HG03108 (cell line): ENCODE results near the gene C2CD2L.
A peak's percentile ranks its signal among the peaks of the same experiment; 100 is the strongest.
"Not testable (repeated sequence)": the region's sequence is repeated elsewhere in the genome, so short reads cannot be mapped to it uniquely, and the experiment has no call there.

Experiments used
- ATAC-seq: cut with Tn5 transposase; IDR thresholded peaks from one replicate; pipeline ENCODE4 v1.9.1; 2021; ENCODE audit warnings: moderate library complexity; ENCODE audit not compliant: unreplicated experiment

C2CD2L gene

GRCh38 chr11:119106564-119107537, at the start of gene C2CD2L:
Gene C2CD2L, plus strand, starts transcription at chr11:119107344. Its CDS starts 398 bp downstream, at chr11:119107742.
- peak; percentile 67 for ATAC-seq

- not testable (repeated sequence) for ATAC-seq
Observed at GRCh38 chr11:119059128-119059527, 48.0 kb upstream of the C2CD2L start.

GRCh38 chr11:119061256-119061655, 45.9 kb upstream of the C2CD2L start:
- no peak for ATAC-seq

- ATAC-seq = no peak
Observed at GRCh38 chr11:119062779-119063178, 44.4 kb upstream of the C2CD2L start.

GRCh38 chr11:119065369-119065768, 41.8 kb upstream of the C2CD2L start:
- ATAC-seq = no peak

- peak; percentile 91 for ATAC-seq
Observed at GRCh38 chr11:119067371-119068222, 39.5 kb upstream of the C2CD2L start, which contains the start of gene VPS11. Gene VPS11, plus strand, starts transcription at chr11:119067818. Its CDS starts 6 bp downstream, at chr11:119067824.

GRCh38 chr11:119077839-119078238, 29.3 kb upstream of the C2CD2L start:
- ATAC-seq = no peak

- no peak for ATAC-seq
Observed at GRCh38 chr11:119078675-119079420, 28.3 kb upstream of the C2CD2L start.

- ATAC-seq = no peak
Observed at GRCh38 chr11:119081682-119082260, 25.4 kb upstream of the C2CD2L start.

- ATAC-seq = peak; percentile 86
Observed at GRCh38 chr11:119084663-119085436, 22.3 kb upstream of the C2CD2L start, which contains the start of gene HMBS. Gene HMBS, plus strand, starts transcription at chr11:119084881. Its CDS starts 153 bp downstream, at chr11:119085034.

- ATAC-seq = peak; percentile 4
Observed at GRCh38 chr11:119085437-119085847, 21.7 kb upstream of the C2CD2L start.

GRCh38 chr11:119087123-119087522, 20.0 kb upstream of the C2CD2L start:
- no peak for ATAC-seq

- ATAC-seq = no peak
Observed at GRCh38 chr11:119087747-119088241, 19.4 kb upstream of the C2CD2L start.

- no peak for ATAC-seq
Observed at GRCh38 chr11:119088406-119088805, 18.7 kb upstream of the C2CD2L start.

GRCh38 chr11:119089319-119089718, 17.8 kb upstream of the C2CD2L start:
- no peak for ATAC-seq

GRCh38 chr11:119091178-119091577, 16.0 kb upstream of the C2CD2L start:
- no peak for ATAC-seq

- no peak for ATAC-seq
Observed at GRCh38 chr11:119091966-119092879, 14.9 kb upstream of the C2CD2L start.
